Endometrium (tissue), 2 donors: ENCODE data around the gene HSPA4.
"Not testable (repeated sequence)": the region's sequence is repeated elsewhere in the genome, so short reads cannot be mapped to it uniquely, and the experiment has no call there.

Source experiments
- FAIRE-seq: peaks from 2 replicates; lab custom pipeline; 2012; peaks lifted over from hg19 to GRCh38; lab: Jason Lieb, UNC
- donor health status: control.
- donor health status: control.

HSPA4 gene

GRCh38 chr5:133128066-133128465 is 76.3 kb downstream of the HSPA4 start:
- FAIRE-seq = no peak

- no peak for FAIRE-seq
Observed at GRCh38 chr5:133129289-133129688, 77.5 kb downstream of the HSPA4 start.

GRCh38 chr5:133129950-133130349 is 78.1 kb downstream of the HSPA4 start:
- no peak for FAIRE-seq

- FAIRE-seq = no peak
Observed at GRCh38 chr5:133130387-133131118, 78.7 kb downstream of the HSPA4 start.

GRCh38 chr5:133132717-133133116 is 80.9 kb downstream of the HSPA4 start:
- FAIRE-seq = no peak

- FAIRE-seq = not testable (repeated sequence)
Observed at GRCh38 chr5:133133241-133133640, 81.4 kb downstream of the HSPA4 start.

- FAIRE-seq = not testable (repeated sequence)
Observed at GRCh38 chr5:133136890-133137289, 85.1 kb downstream of the HSPA4 start.

- no peak for FAIRE-seq
Observed at GRCh38 chr5:133140311-133140710, 88.5 kb downstream of the HSPA4 start.

GRCh38 chr5:133141746-133142145 is 89.9 kb downstream of the HSPA4 start:
- no peak for FAIRE-seq

- FAIRE-seq = no peak
Observed at GRCh38 chr5:133142782-133143181, 91.0 kb downstream of the HSPA4 start.

GRCh38 chr5:133144245-133144981 is 92.6 kb downstream of the HSPA4 start:
- FAIRE-seq = no peak

GRCh38 chr5:133145436-133146170 is 93.8 kb downstream of the HSPA4 start:
- no peak for FAIRE-seq

- no peak for FAIRE-seq
Observed at GRCh38 chr5:133147411-133147810, 95.6 kb downstream of the HSPA4 start.

- no peak for FAIRE-seq
Observed at GRCh38 chr5:133147815-133148567, 96.2 kb downstream of the HSPA4 start.

GRCh38 chr5:133149345-133149744 is 97.5 kb downstream of the HSPA4 start:
- FAIRE-seq = no peak

GRCh38 chr5:133150909-133151544 is 99.2 kb downstream of the HSPA4 start:
- no peak for FAIRE-seq

GRCh38 chr5:133154274-133155075 is 102.7 kb downstream of the HSPA4 start:
- FAIRE-seq = no peak

GRCh38 chr5:133155326-133155969 is 103.6 kb downstream of the HSPA4 start:
- FAIRE-seq = no peak
